AG09319 (cell line): Measurements from ENCODE around the gene SPIRE1.
A peak's percentile ranks its signal among the peaks of the same experiment; 100 is the strongest.

ENCODE experiments used
- DNase-seq: peaks from one replicate; pipeline ENCODE4 v3.0.0-alpha.2; 2010; ENCODE audit warnings: low read depth; ENCODE audit errors: extremely low read depth
- CTCF ChIP-seq: IDR thresholded peaks from 2 replicates; pipeline ENCODE4 v1.5.1; 2011; ENCODE audit warnings: low read depth, mild to moderate bottlenecking, inconsistent platforms, low read length, moderate library complexity

The SPIRE1 gene

GRCh38 chr18:12657684-12658425, at the start of gene SPIRE1:
SPIRE1 (minus strand) TSS chr18:12658107; CDS start chr18:12657866, 241 bp downstream.
- no peak for DNase-seq
- no peak for TF ChIP-seq CTCF

DNA sequence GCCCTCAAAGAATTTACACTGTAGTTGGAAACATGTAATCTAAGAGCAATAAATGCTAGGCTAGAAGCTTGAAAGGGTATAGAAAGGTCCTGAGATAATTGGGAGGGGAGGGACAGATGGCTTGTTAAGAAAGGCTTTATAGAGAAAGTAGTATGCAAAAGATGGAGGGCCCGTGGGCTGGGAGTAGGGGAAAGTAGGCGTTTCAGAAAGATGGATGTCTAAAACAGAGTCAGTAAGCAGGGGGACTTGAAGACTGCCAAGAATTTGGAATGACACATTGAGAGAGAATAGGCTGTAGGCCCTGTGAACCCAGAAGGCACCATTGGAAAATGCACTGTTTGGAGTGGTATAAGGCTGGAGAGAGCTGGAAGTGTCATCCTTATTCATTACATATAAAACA, 45.8 kb upstream of the SPIRE1 start:
- no peak for TF ChIP-seq CTCF
- no peak for DNase-seq

- DNase-seq, result no peak
These were observed 45.2 kb upstream of the SPIRE1 start for GRCh38 chr18:12703096-12703567.

DNA sequence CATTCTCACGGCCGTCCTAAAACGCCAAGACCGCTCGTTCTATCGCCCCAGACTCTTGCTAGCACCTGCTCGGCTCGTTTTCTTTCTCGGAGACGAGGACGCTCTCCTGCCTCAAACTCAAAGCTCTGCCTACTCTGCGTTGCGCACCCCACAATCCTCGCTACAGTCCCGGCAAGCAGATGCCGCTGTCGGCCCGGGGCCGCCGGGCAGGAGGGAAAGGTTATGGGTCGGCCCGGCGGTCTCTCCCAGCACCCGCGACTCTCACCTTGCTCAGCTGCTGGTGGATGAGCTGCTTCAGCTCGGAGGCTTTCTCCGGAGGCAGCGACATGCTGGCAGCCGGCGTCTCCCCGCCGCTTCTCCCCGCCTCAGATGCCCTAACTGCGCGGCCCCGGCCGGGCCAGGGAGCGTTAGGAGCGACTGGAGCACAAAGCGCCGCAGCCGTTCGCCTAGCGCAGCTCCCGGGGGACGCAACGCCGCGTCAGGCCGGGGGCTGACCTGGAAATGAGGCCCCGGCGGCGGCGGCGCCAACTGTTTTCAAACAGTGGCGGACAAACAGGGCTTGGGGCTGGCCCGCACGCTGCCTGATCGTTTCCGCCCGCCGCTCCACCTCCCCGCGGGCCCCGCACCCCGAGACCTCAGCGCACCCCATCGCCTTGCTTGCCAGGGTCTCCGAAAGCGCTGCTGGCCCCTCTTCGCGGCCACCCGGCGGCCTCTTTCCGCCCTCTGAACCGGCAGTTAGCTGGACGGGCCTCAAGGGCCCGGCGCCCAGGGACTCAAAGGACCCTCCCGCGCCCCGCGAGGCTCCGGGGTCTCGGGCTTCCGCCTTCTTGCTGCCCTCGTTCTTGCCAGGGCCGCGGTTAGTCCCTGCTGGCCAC, 44.6 kb upstream of the SPIRE1 start, which contains the start of the genes CEP76 and PSMG2:
CEP76 (minus strand) TSS at position 503 of the 875 bp plus-strand sequence; CDS start at position 328, 175 bp downstream.
PSMG2 (plus strand) TSS at position 822 of the 875 bp plus-strand sequence. CDS start 66 bp downstream, outside the sequence.
- DNase-seq, result peak; percentile 67
- no peak for TF ChIP-seq CTCF

More at GRCh38 chr18:12703096-12703567, 45.2 kb upstream of the SPIRE1 start:
- TF ChIP-seq CTCF, result no peak

DNA sequence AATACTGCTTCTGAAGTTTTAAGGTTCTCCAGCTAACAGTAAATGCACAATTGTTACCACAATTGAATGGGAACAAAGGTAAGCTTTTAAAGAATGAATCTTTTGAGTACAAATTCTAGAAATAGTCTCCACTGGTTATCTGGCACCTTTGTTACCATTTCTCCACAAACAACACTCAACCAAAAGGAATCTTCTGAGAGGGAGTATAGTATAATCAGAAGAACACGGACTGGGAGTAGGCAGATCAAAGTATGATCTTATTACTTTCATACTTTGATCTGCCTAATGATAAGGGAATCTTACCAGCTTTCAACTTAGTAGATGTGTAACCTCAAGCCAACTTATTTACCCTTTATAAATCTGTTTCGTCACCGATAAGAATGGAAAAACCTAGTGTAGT, 43.3 kb upstream of the SPIRE1 start:
- TF ChIP-seq CTCF, result no peak
- DNase-seq, result no peak

- DNase-seq, result no peak
- no peak for TF ChIP-seq CTCF
These were observed 41.8 kb upstream of the SPIRE1 start for GRCh38 chr18:12699747-12700146.

GRCh38 chr18:12694032-12694431, 36.1 kb upstream of the SPIRE1 start:
- no peak for DNase-seq
- TF ChIP-seq CTCF, result no peak
